T follicular helper cell (primary cell): ENCODE data around the gene CCL4L2.
"Not testable (repeated sequence)": the region's sequence is repeated elsewhere in the genome, so short reads cannot be mapped to it uniquely, and the experiment has no call there.

ENCODE experiments used
- DNase-seq: peaks from one replicate; pipeline ENCODE4 v3.0.0-alpha.2; 2020; ENCODE audit warnings: low read depth
- total RNA-seq, 2 experiments: gene quantifications; one replicate each; lab custom pipeline; 2026; lab: John Stamatoyannopoulos, UW

The CCL4L2 gene
- total RNA-seq = 0.12 to 50.4 reads per million in 2 experiments

DNA sequence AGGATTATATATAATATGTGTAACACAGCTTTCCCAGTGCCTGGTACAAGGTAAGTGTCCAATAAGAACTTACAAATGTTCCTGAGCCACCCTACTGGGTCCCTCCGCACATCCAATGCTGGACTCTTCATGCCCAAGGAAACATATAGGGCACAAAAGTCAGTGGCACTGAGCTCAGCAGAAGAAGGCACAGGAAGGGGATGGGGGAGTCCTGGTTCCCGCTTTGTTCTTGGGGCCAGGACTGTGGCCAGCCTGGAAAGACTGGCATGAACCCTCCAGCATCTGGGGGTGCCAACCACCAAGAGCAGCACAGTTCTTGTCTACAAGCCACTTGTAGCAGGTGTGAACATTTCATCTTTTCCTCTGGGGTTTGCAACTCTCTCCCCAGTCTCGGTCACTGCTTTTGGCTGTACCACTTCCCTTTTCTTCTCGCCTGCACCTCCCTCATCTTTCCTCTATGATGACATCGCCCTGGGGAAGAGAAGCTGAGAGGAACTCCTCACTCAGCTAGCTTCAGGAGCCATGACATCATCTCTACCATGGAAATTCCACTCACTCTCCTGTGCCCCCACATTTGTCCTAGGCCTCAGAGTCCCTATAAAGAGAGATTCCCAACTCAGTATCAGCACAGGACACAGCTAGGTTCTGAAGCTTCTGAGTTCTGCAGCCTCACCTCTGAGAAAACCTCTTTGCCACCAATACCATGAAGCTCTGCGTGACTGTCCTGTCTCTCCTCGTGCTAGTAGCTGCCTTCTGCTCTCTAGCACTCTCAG is at the start of gene CCL4L2:
Gene CCL4L2, plus strand, starts transcription at position 625 of the 773 bp plus-strand sequence.
- not testable (repeated sequence) for DNase-seq

DNA sequence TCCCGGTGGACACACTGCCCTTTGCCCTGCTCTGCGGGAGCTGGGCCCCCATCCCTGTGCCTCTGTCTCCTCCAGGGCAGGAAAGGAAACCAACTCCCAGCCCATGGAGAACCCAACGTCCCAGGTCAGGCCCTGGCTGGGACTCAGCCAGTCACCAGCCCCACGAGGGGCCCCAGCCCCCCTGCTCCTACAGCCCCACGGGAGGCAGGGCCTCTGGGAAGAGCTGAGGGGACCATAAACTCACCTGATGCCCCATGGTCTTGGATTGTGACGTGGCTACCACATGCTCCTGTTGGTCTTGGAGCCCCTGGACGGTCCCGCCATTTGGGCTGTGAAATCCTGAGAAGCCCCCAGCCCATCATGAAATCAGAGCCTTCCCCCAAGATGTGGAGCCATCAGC is 42.0 kb upstream of the CCL4L2 start:
- DNase-seq = not testable (repeated sequence)

DNA sequence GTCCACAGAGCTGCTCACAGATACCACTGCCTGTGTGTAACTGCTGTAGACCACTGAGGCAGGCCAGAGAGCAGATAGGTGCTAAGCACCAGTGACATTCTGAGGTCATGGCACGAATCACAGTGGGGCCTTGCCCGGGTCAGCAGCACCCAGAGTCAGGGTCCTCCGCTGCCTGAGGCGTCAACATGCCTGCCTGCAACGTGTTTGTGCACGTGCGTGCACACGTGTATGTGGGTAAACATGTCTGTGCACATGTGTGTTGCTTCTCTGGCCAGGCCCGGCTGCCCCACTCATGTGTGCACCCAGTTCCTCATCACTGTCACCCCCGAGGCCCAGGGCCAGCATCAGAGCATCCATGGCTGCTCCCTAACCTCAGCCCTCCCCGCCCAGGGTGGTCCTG is 34.3 kb upstream of the CCL4L2 start, which contains the start of gene TBC1D3B:
Gene TBC1D3B, minus strand, starts transcription at position 101 of the 400 bp plus-strand sequence. CDS start 1,586 bp downstream, outside the sequence.
- DNase-seq = not testable (repeated sequence)

DNA sequence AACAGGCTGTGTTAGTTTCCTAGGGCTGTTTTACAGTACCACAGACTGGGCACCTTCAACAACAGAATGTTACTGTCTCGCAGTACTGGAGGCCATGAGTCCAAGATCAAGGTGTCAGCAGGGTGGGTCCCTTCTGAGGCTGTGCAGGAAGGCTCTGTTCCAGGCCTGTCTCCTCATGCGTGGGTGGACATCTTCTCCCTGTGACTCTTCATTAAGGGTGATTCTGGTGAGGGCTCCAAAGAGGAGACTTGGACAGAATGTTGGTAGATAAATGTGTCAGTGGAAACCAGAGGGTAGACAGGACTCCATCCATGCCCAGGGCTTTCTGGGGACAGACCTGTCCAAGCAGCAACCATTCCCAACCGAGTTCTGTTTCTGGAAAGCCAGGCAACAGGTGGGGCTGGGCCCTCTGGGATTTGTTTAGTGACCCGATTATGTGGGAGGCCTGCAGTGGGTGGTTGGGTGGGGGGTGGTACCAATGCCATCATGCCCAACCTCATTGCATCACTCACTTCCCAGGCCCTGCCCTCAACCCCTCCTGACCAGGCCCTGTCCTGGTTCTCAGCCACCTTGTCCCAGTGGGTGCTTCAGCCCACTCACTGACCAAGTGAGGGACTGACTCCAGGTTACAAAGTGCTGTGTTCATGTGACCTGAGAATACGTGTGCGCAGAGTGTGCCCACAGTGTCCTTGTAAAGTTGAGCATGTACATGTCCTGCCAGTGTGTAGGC is 29.3 kb upstream of the CCL4L2 start:
- not testable (repeated sequence) for DNase-seq

DNA sequence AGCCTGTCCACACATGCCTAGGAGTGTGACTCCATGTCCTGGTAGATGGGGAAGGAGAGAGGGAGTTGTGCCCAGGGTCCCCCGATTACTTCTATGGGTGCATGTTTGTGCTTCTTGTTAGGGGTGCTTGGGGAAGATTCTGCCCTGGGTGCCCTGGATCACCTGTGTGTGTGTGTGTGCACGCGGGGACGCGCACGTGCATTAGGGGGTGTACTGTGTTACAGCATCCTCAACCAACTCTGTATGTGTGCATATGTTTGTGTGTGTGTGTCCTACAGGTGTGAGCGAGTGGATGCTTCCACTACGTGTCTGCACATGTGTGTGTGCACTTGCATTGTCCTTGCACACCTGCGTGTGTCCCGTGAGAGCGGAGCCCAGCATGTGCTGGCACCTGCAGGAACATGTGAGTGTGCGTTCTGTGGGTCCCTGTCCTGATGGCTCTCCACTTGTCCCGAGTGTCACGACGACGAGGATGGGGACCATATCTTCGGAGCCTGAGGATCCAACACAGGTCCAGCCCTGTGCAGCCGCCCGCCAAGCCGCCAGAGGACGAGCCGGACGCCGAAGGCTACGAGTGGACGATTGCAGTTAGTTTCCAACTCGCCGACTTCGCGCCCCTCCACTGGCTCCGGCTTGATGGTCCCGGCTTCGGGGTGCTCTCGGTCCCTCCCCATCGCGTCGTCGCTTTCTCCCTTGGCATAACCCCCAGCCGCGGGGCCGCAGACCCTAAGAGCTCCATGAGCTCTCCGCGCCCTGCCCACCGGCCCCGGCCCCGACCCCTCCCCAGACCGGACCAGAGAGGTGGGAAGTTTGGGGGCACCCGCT is 28.5 kb upstream of the CCL4L2 start:
- no peak for DNase-seq

DNA sequence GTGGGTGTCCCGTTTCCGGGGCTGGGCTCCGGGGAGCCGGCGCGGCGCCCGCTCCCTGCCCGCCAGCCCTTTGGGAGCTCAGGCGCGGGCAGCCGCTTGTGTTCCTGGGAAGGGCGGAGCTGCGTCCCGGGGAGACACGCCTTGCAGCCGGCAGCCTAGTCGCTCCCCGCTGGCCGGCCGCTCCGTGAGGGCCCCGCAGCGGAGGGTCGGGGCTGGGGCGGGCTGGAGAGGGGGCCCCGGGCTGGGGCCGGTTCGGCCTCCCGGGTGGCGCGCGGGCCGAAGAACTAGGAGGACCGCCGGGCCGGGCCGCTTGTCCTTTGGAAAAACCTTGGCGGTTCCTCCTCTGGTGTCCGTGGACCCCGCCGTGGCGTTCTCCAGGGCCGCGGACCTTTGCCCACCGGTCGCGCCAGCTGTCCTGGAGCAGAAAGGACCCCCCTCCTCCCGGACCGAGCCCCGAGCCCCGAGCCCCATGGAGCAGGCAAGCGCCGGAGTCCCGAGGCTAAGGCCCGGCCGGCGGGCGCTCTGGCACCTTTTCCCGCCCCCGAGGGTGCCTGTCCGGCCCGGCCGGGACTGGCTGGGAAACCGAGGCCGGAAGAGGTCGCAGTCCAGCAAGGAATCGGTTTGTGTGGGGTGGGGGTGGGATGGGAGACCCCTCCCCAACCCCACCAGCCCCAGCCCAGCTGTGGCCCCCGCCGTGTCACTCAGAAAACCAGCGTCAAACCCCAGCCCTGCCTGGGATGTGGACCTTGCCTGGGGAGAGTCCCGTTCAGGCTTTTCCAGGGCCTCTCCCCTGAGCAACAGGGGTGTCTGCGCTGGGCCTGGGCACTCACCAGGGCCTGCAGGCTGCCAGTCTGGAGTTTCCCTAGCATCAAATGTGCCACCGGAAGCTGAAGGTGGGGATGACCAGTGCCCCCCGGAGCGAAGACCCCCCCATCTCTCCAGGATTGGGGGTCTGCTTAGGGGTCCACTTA is 27.6 kb upstream of the CCL4L2 start:
- no peak for DNase-seq

DNA sequence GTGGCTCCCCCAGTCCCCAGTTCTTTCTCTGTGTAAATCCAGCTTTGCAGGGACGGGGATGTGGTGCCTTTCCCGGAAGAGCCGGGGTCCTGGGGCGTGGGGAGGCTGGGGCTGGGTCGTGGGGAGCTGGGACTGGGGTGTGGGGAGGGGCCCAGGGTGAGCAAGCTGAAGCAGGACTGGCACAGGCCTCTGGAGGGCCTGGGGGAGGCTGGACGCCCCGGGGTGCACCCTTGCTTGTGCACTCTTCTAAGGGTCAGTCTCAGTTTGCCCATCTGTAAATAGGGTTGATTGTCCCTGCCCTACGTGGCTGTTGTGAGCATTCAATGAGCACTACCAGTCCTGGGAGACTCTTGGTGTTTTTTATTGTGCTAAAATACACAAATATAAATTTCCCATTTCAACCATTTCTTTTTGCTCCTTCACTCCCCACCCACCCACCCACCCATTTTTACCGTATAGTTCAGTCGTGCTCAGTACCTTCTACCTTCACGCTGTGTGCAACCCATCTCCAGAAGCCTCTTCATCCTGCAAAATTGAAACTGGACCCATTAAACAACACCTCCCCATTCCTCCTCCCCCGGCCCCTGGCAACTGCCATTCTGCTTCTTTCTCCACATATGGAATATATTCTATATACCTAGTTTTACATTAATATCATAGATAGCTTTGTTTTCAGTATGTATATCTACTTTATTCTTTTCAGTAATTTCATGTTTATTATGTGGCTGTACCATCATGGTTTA is 26.7 kb upstream of the CCL4L2 start:
- DNase-seq = no peak

DNA sequence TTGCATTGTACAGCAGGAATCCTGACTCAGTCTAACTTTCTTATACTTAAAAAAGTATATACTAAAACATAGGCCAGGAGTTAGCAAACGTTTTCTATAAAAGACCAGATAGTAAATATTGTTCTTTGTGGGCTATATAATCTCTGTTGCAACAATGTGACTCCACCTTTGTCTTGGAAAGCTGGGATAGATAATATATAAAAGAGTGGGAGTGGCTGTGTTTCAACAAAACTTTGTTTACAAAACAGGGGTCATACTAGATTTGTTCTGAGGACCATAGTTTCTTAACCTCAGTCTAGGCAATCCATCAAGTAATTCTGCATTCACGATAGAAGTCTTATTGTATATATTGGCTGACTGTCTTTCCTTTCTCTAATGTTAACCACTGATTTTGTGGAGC is 25.4 kb upstream of the CCL4L2 start:
- DNase-seq = no peak

DNA sequence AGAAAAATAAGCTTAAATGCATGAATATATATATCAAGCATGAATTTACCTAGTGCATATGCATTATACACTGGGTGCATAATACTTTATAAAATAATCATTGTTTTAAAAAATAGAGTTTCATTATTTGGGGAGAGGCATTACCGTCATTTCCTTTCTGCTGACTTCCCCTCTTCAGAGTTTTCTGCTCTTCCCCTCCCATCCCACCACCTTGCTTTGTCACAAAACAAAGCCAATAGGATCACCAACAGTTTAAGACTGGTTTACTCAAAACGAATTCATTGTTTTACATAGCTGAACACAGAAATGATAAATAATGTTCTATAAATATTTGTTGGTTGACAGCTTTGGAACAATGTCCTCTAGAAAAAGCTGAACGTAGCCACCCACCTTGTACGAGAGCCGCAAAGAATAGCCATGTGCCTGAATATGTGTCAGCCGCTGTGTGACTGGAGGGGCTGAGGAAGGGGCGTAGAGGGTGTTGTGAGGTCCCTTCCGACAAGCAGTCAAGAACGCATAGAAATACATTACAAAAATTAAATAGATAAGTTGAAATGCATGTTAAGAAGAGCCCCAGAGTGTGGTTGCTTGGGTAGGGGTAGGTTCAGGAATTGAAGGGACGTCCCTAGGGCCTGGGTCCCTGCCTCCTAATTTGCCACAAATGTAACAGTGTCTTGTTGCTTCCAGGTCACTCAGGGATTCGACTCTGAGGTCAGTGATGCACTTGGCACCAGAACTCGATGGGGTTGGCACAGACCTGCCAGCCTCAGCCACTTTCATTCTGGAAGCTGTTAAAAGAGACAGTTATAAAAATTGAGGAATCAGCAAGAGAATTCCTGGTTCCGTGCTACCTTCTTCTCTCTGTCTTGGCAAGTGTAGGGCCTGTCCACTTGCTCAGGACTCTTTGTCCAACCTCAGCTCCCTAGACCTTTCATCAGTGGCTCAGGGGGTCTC is 23.8 kb upstream of the CCL4L2 start:
- not testable (repeated sequence) for DNase-seq

DNA sequence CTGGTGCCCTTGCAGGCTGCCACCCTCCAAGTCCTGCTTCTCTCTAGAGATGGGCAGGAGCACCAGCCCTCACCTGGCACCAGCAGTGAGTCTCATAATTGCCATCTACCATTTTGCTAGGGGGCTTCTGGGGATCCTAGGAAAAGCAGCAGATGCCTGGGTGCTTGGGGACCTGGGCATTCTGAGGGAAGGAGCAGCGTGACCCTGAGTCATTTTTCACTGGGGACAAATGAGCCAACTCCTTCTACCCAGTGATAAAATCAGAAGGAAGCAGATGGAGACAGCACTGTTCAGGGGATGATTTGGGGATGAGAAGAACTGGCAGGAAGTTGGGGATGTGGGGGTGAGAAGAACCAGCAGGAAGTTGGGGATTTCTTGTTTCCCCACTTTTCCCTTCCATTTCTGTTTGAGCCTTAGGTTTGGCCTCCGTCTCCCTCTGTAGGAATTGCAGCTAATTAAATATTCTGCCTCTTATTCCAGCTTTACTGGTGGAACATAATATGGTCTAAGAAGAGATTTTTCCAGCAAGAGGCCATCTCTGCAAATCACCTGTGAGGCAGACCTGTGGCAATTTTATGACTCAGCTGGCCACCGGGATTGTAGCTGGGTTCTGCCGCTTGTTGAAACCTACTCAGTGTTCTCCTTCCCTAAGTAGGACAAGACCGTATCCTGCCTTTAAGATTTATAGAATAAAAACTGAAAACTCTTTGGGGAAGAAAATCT is 22.8 kb upstream of the CCL4L2 start:
- not testable (repeated sequence) for DNase-seq

DNA sequence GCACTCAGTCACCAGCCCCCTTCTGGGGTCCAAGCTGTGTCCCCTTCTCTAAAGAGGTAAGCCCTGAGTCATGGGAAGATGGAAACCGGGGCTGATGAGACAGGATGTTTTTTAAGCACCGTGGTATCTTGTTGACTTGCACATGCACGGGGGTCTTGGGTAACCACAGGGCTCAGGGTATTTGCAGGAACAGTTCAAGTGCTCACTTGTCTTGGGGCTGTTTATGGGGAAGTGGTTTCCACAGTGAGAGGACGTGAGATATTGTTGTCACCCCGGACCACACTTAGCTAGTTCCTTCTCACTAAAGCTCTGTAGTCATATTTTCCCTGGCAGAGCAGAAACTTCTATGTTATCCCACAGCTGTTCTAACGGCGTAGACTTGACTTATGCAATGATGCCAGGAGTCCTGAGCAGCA is 22.0 kb upstream of the CCL4L2 start:
- no peak for DNase-seq

DNA sequence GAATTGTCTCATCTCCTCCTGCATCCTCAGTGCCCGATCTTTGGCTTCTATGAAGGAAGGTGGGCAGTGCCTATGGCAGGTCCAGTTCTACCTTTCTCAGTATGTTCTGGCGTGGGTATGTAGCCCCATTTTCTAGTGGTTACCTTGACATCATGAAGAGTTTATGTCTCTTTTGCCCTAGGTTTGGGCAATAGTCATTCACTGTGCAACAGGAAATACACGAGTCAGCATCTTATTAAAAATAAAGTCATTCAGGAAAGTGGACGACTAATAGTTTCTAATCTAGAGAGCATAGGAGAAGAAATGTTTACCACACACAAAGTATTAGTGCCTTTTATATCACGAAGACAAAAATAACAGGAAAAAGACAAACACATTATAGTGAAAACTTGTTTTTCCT is 20.9 kb upstream of the CCL4L2 start:
- not testable (repeated sequence) for DNase-seq

DNA sequence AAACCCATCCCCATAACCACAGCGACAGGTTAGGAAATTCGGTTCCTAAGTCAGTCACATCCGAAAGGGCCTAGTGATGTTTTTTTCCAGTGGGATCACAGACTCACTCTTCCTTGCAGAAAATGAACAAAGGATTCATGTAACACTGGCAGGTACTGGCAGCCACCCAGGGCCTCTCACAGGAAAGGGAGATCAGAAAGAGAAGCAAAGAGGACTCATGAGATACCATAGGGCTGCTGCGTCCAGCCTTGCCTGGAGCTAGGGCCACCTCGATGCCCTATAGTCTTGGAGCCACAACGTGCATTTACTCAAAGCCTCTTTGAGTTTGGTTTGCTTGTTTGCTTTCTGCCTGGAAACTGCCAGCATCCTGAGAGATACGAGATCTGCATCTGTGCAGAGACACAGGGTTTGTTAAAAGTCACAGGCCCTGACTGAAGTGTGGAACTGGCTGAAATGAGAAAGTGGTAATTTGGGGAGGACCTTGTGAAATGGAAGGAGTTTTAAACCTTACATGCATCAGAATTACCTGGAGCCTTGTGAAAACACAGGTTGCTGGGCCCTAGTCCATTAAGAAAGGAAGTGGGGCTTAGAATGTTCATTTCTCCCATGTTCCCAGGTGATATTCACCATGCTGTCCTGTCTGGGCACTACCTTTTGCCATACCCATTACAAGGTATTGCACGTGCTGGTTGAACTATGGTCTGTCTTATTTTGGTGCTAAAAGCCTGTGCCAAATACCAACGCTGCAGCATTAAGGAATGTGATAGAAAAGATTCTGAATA is 20.1 kb upstream of the CCL4L2 start:
- DNase-seq = not testable (repeated sequence)

DNA sequence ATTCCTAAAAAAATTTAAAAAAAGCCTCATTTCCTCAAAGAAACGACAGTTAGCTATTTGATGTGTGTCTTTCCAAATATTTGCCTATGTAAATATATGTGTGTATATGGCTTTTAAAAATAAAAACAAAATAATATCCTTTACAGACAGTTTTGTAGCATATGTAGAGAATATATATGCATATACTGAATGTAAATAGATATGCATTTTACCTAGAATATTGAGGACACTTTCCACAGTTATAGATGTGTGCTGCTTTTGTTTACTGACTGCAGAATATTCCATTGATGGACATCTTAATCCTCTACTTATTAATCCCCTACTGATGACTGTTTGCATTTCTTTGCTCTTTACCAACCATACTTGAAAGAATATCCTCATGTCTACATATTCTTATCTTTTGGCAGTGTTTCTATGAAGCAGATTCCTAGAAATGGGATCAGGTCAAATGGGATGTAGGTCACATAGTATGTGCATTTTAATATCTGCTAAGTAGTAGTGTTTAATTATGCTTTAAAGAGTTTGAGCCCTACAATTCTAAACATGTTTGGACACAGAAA is 17.6 kb upstream of the CCL4L2 start:
- DNase-seq = no peak

DNA sequence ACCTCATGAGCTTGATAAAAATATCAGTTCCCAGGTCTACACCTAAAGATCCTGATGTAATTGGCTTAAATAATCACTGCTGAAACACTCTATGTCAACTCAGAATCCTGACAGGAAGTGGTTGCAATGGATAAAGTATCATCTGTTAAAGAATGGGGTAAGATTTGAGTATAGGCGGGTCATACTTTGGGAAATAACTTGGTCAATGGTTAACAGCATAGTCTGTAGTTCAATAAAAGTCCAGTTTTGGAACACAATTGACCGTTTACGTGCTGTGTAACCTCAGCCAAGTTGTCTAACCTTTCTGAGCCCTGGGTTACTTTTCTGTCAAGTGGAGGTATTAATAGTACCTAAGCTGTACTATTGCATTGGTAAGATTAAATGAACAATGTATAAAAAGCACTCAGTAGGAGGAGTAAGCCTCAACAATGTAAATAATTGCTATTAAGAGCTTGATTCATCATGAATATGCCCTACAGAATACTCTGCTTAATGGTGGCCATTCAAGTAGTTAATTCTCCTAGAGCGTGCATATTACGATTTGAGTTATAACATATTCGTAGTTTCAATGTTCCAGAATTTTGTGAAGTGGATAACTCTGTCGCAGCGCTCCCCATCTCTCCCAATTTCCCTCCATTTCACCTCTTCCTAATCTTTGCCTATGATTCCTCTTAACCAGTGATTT is 16.6 kb upstream of the CCL4L2 start:
- DNase-seq = not testable (repeated sequence)

DNA sequence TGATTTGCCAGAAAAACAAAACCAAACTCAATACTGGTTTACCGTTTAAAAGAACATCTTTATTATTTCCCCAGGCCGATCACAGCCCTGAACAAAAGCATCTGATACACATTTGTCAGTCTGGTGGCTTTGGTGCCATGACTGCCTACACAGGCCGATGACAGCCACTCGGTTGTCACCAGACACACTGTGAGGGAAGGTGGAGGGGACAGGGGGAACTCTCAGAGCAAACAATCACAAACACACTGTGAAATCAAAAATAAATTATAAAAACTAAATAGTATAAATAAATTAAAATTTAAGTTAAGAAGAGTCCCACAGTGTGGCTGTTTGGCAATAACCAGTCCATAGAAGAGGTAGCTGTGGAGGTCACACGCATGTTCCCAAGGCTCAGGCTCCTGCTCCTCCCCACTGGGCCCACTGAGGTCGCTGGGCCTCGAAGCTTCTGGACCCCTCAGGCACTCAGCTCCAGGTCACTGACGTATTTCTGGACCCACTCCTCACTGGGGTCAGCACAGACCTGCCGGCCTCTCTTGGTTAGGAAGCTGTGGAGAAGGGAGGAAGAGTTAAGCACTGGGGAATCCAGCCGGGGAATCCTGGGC is 15.9 kb upstream of the CCL4L2 start:
- not testable (repeated sequence) for DNase-seq
